PC-9 (cell line): ENCODE data around the gene EGR1.

ENCODE experiments used
- CTCF ChIP-seq: fragments of 200-600 bp; sonication (generic); conservative IDR thresholded peaks from 2 replicates; pipeline ENCODE4 v1.6.1; 2017; ENCODE audit warnings: mixed run types, antibody characterized with exemption, mild to moderate bottlenecking, moderate library complexity
- EZH2 ChIP-seq: fragments of 200-600 bp; sonication (generic); IDR thresholded peaks from 2 replicates; pipeline ENCODE4 v1.8.0; 2017; ENCODE audit warnings: antibody characterized with exemption, low read depth

GRCh38 chr5:138460032-138460693, 5.1 kb upstream of the EGR1 start:
- TF ChIP-seq CTCF (no peak), EZH2 (no peak)
